Fibroblast of the aortic adventitia (primary cell): ENCODE measurements around the gene STOML1. TPM values are rescaled to one million over a fixed set of nuclear protein-coding genes. Genes with fewer than 3 reads are reported as not detected.
"Not testable (repeated sequence)": the region's sequence is repeated elsewhere in the genome, so short reads cannot be mapped to it uniquely, and the experiment has no call there.

Experiments used
- DNase-seq: peaks from one replicate; pipeline ENCODE4 v3.0.0-alpha.2; 2010; ENCODE audit warnings: low read depth
- H3K4me3 ChIP-seq: 2 replicates; pipeline ENCODE4 v1.5.1; 2011; ENCODE audit warnings: low read depth, mild to moderate bottlenecking, control low read depth, low read length, moderate library complexity
- CTCF ChIP-seq: IDR thresholded peaks from 2 replicates; pipeline ENCODE4 v1.5.1; 2011; ENCODE audit warnings: mild to moderate bottlenecking, low read length, control low read depth, inconsistent platforms; ENCODE audit not compliant: insufficient read depth
- total RNA-seq: library from RNA; depleted of rRNA; stranded (reverse); fragments of >200 nt; gene quantifications from 2 replicates; pipeline ENCODE4 v1.2.3, GENCODE V29; 2012; ENCODE audit warnings: low replicate concordance

The STOML1 gene
- total RNA-seq, 1 donor = 19.0 TPM

GRCh38 chr15:73983211-73983727, 8.8 kb downstream of the STOML1 start:
- no peak overlapping the region for H3K4me3 ChIP-seq
- TF ChIP-seq CTCF = no peak
- peak; percentile 73 for DNase-seq

- H3K4me3 ChIP-seq = peak overlapping the region; percentile 3
- peak; percentile 1 for TF ChIP-seq CTCF
- peak; percentile 93 for DNase-seq
Measured at GRCh38 chr15:73982222-73982962, 9.7 kb downstream of the STOML1 start.

GRCh38 chr15:73981761-73982221, 10.3 kb downstream of the STOML1 start:
- no peak for TF ChIP-seq CTCF
- DNase-seq = peak; percentile 55
- no peak overlapping the region for H3K4me3 ChIP-seq

- H3K4me3 ChIP-seq = no peak overlapping the region
- no peak for DNase-seq
- no peak for TF ChIP-seq CTCF
Measured at GRCh38 chr15:73979636-73980035, 12.5 kb downstream of the STOML1 start.

- TF ChIP-seq CTCF = no peak
- no peak for DNase-seq
- H3K4me3 ChIP-seq = no peak overlapping the region
Measured at GRCh38 chr15:73978896-73979295, 13.2 kb downstream of the STOML1 start.

GRCh38 chr15:73975440-73976125, 16.5 kb downstream of the STOML1 start:
- DNase-seq = peak; percentile 44
- H3K4me3 ChIP-seq = not testable (repeated sequence)

- DNase-seq, H3K4me3 ChIP-seq: not testable (repeated sequence)
Measured at GRCh38 chr15:73973683-73974200, 18.4 kb downstream of the STOML1 start.
